Trophoblast cell (in vitro differentiated cells and primary cell): ENCODE results near the gene AHNAK.
A peak's percentile ranks its signal among the peaks of the same experiment; 100 is the strongest.

Experiments
- DNase-seq, 2 donors: peaks; one replicate each; pipeline ENCODE4 v3.0.0-alpha.2; 2016
- H2AFZ ChIP-seq: 2 replicates; pipeline ENCODE4 v1.6.1; 2013; ENCODE audit warnings: low read length, moderate library complexity, mild to moderate bottlenecking; ENCODE audit not compliant: insufficient read depth, poor library complexity
- H2AK5ac ChIP-seq: 2 replicates; pipeline ENCODE4 v1.6.1; 2013; ENCODE audit warnings: mild to moderate bottlenecking, low read length
- H2BK120ac ChIP-seq: 2 replicates; pipeline ENCODE4 v1.6.1; 2013; ENCODE audit warnings: low read length, mild to moderate bottlenecking, moderate library complexity; ENCODE audit not compliant: insufficient read depth, poor library complexity
- H2BK12ac ChIP-seq: 2 replicates; pipeline ENCODE4 v1.6.1; 2013; ENCODE audit warnings: mild to moderate bottlenecking, low read length, moderate library complexity
- H2BK5ac ChIP-seq: 2 replicates; pipeline ENCODE4 v1.6.1; 2013; ENCODE audit warnings: low read length, low read depth, moderate library complexity, mild to moderate bottlenecking; ENCODE audit not compliant: poor library complexity
- H3K14ac ChIP-seq: 2 replicates; pipeline ENCODE4 v1.6.1; 2013; ENCODE audit warnings: mild to moderate bottlenecking, low read length
- H3K18ac ChIP-seq: 2 replicates; pipeline ENCODE4 v1.6.1; 2013; ENCODE audit warnings: mild to moderate bottlenecking, low read length
- H3K23ac ChIP-seq: 2 replicates; pipeline ENCODE4 v1.6.1; 2013; ENCODE audit warnings: low read length
- H3K27ac ChIP-seq: 2 replicates; pipeline ENCODE4 v1.5.1; 2013; ENCODE audit warnings: low read depth, mild to moderate bottlenecking, inconsistent platforms, low read length, moderate library complexity
- H3K27me3 ChIP-seq: 2 replicates; pipeline ENCODE4 v1.6.1; 2013; ENCODE audit warnings: inconsistent platforms, mild to moderate bottlenecking, low read length, moderate library complexity; ENCODE audit not compliant: insufficient read depth
- H3K36me3 ChIP-seq, 2 experiments: 1 replicate in 1 of 2; 2 replicates in 1 of 2; pipeline ENCODE4 v1.6.1; 2013; ENCODE audit warnings: low read length in 2 of 2, mild to moderate bottlenecking in 2 of 2, moderate library complexity in 1 of 2; ENCODE audit not compliant: insufficient read depth in 2 of 2, control insufficient read depth in 1 of 2
- H3K4ac ChIP-seq: 2 replicates; pipeline ENCODE4 v1.6.1; 2013; ENCODE audit warnings: low read depth, mild to moderate bottlenecking, low read length, moderate library complexity
- H3K4me1 ChIP-seq, 2 experiments: 1 replicate in 1 of 2; 2 replicates in 1 of 2; pipeline ENCODE4 v1.6.1; 2013; ENCODE audit warnings: low read length in 2 of 2, mild to moderate bottlenecking in 2 of 2, moderate library complexity in 1 of 2; ENCODE audit not compliant: insufficient read depth in 2 of 2, control insufficient read depth in 1 of 2
- H3K4me2 ChIP-seq: 2 replicates; pipeline ENCODE4 v1.6.1; 2013; ENCODE audit warnings: inconsistent platforms, mild to moderate bottlenecking, low read length, moderate library complexity
- H3K4me3 ChIP-seq: 2 replicates; pipeline ENCODE4 v1.5.1; 2013; ENCODE audit warnings: mild to moderate bottlenecking, low read depth, low read length, inconsistent platforms
- H3K79me1 ChIP-seq: one replicate; pipeline ENCODE4 v1.6.1; 2013; ENCODE audit warnings: low read length
- H3K79me2 ChIP-seq: 2 replicates; pipeline ENCODE4 v1.6.1; 2013; ENCODE audit warnings: low read length, mild to moderate bottlenecking; ENCODE audit not compliant: control insufficient read depth, insufficient read depth, poor library complexity
- H3K9ac ChIP-seq: 2 replicates; pipeline ENCODE4 v1.6.1; 2013; ENCODE audit warnings: mild to moderate bottlenecking, low read length
- H3K9me3 ChIP-seq: 2 replicates; pipeline ENCODE4 v1.6.1; 2013; ENCODE audit warnings: low read depth, mild to moderate bottlenecking, control low read depth, inconsistent platforms, low read length; ENCODE audit not compliant: insufficient read depth
- H4K12ac ChIP-seq: 2 replicates; pipeline ENCODE4 v1.6.1; 2013; ENCODE audit warnings: low read depth, mild to moderate bottlenecking, low read length, moderate library complexity
- H4K8ac ChIP-seq: 2 replicates; pipeline ENCODE4 v1.6.1; 2013; ENCODE audit warnings: low read depth, mild to moderate bottlenecking, low read length, moderate library complexity
- H4K91ac ChIP-seq: one replicate; pipeline ENCODE4 v1.6.1; 2013; ENCODE audit warnings: low read depth, mild to moderate bottlenecking, low read length, moderate library complexity
- WGBS: extraction: QIAGEN DNeasy Blood & Tissue Kit; methylation state at CpG from one replicate; pipeline ENCODE4 v1.1.7; 2013; ENCODE audit warnings: missing lambda C conversion rate; ENCODE audit not compliant: insufficient read length, insufficient coverage; ENCODE audit errors: extremely low coverage; 5-methylcytosine and 5-hydroxymethylcytosine counted together

The AHNAK gene

DNA sequence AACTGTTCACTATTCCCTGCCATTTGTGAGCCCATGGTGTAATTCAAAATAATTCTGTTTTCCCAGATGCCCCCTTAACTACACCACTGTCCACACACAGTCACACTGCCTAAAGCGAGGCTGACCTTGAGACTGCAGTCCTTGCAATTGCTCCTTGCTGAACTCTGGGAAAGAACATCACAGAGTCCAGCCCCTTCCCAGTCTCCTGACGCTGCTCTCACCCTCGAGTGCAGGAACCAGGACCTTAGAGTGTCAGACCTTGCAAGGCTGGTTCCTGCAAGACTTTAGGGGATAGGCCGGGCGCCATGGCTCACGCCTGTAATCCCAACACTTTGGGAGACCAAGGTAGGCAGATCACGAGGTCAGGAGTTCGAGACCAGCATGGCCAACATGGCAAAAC lies 33.6 kb downstream of the AHNAK start:
- no CpG with 5 or more reads among the region's 8 CpGs for WGBS

DNA sequence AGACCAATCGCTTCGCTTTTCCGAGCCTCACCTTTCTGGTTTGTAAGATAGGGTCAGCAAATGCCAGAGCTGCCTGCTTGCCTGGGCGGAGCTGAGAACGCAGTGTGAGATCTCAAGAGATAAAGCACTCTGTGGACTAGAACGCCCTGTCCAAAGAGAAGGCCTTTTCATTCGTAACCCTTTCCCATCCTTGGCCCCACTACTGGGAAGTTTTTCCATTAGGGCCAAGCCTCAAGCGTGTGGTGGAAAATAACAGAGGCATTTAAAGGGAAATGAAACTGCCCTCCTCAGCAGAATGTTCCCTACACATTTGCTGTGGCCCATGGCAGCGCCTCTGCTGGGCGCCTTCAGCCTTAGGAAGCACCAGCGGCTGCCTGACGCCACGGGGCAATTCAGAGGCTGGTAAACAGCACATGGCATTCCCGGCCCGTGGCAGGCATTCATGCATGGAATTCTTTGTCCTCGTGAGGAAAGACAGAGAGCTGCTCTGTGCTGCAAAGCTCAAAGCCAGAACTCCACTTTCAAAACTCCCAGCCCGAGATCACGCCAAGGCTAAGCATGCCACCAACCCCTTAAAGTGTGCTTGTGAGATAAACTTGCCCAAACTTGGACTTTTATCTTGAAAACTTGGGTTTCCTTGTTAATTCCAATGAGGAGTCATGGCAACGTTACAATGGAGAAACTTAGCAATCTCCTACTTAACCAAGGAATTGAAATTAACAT lies 38.1 kb downstream of the AHNAK start:
- no peaks in the 10 kb centered on the region for H3K36me3 ChIP-seq
- H3K79me1 ChIP-seq, result peaks cover 38% of the 10 kb centered on the region
- H3K23ac ChIP-seq, result no peak overlapping the region
- H2BK120ac ChIP-seq, result peak overlapping the region; percentile 64
- peak overlapping the region; percentile 29 for H4K91ac ChIP-seq
- H3K27me3 ChIP-seq, result no peaks in the 10 kb centered on the region
- peaks cover 18 to 28% of the 10 kb centered on the region in 2 experiments for H3K4me1 ChIP-seq
- no peaks in the 10 kb centered on the region for H3K9me3 ChIP-seq
- H3K4me3 ChIP-seq, result no peak overlapping the region
- H2BK5ac ChIP-seq, result peak overlapping the region; percentile 73
- DNase-seq, result peak; percentile 96 to 97
- no peak overlapping the region for H3K9ac ChIP-seq
- no peak overlapping the region for H4K8ac ChIP-seq
- peaks cover 4% of the 10 kb centered on the region for H3K79me2 ChIP-seq
- no CpG with 5 or more reads among the region's 19 CpGs for WGBS
- H4K12ac ChIP-seq, result no peak overlapping the region
- H3K4me2 ChIP-seq, result peak overlapping the region; percentile 21
- no peak overlapping the region for H2AFZ ChIP-seq
- H2AK5ac ChIP-seq, result no peak overlapping the region
- peak overlapping the region; percentile 3 for H2BK12ac ChIP-seq
- H3K14ac ChIP-seq, result peak overlapping the region; percentile 35
- peak overlapping the region; percentile 80 for H3K27ac ChIP-seq
- no peak overlapping the region for H3K4ac ChIP-seq
- H3K18ac ChIP-seq, result no peak overlapping the region

More for the DNA sequence above, 33.6 kb downstream of the AHNAK start:
- H3K23ac ChIP-seq, result no peak overlapping the region
- H3K27ac ChIP-seq, result no peak overlapping the region
- H2BK5ac ChIP-seq, result no peak overlapping the region
- H2BK120ac ChIP-seq, result no peak overlapping the region
- no peak overlapping the region for H3K14ac ChIP-seq
- H4K91ac ChIP-seq, result no peak overlapping the region
- H2AK5ac ChIP-seq, result no peak overlapping the region
- peaks cover 27 to 34% of the 10 kb centered on the region in 2 experiments for H3K36me3 ChIP-seq
- no peak overlapping the region for H3K18ac ChIP-seq
- H2AFZ ChIP-seq, result no peak overlapping the region
- H4K12ac ChIP-seq, result no peak overlapping the region
- DNase-seq, result no peak
- H3K79me2 ChIP-seq, result no peaks in the 10 kb centered on the region
- peaks cover 2% of the 10 kb centered on the region for H3K9me3 ChIP-seq
- peaks cover 3 to 9% of the 10 kb centered on the region in 2 experiments for H3K4me1 ChIP-seq
- H3K27me3 ChIP-seq, result no peaks in the 10 kb centered on the region
- no peak overlapping the region for H3K4me2 ChIP-seq
- peaks cover 11% of the 10 kb centered on the region for H3K79me1 ChIP-seq
- H3K9ac ChIP-seq, result no peak overlapping the region
- H3K4ac ChIP-seq, result no peak overlapping the region
- H4K8ac ChIP-seq, result no peak overlapping the region
- H3K4me3 ChIP-seq, result no peak overlapping the region
- no peak overlapping the region for H2BK12ac ChIP-seq

GRCh38 chr11:62507125-62507422 lies 39.5 kb downstream of the AHNAK start:
- H3K4me1 ChIP-seq, result peaks cover 18 to 34% of the 10 kb centered on the region in 2 experiments
- H4K91ac ChIP-seq, result peak overlapping the region; percentile 95
- peak overlapping the region; percentile 84 for H3K27ac ChIP-seq
- H3K9me3 ChIP-seq, result no peaks in the 10 kb centered on the region
- H3K79me2 ChIP-seq, result peaks cover 4% of the 10 kb centered on the region
- no peaks in the 10 kb centered on the region for H3K36me3 ChIP-seq
- H4K12ac ChIP-seq, result no peak overlapping the region
- peak overlapping the region; percentile 75 for H3K4ac ChIP-seq
- WGBS, result no CpG with 5 or more reads among the region's 1 CpG
- no peaks in the 10 kb centered on the region for H3K27me3 ChIP-seq
- peak overlapping the region; percentile 58 for H2AK5ac ChIP-seq
- H2AFZ ChIP-seq, result no peak overlapping the region
- H3K18ac ChIP-seq, result peak overlapping the region; percentile 48
- H4K8ac ChIP-seq, result peak overlapping the region; percentile 49
- DNase-seq, result no peak
- H3K23ac ChIP-seq, result no peak overlapping the region
- H3K4me3 ChIP-seq, result no peak overlapping the region
- peaks cover 39% of the 10 kb centered on the region for H3K79me1 ChIP-seq
- peak overlapping the region; percentile 98 for H2BK120ac ChIP-seq
- peak overlapping the region; percentile 86 for H2BK12ac ChIP-seq
- peak overlapping the region; percentile 86 for H3K14ac ChIP-seq
- H3K4me2 ChIP-seq, result no peak overlapping the region
- H2BK5ac ChIP-seq, result peak overlapping the region; percentile 92
- no peak overlapping the region for H3K9ac ChIP-seq

- H3K27me3 ChIP-seq, result no peaks in the 10 kb centered on the region
- H3K23ac ChIP-seq, result no peak overlapping the region
- peak overlapping the region; percentile 74 for H2AFZ ChIP-seq
- peak overlapping the region; percentile 95 for H4K91ac ChIP-seq
- no peaks in the 10 kb centered on the region for H3K36me3 ChIP-seq
- DNase-seq, result no peak
- peak overlapping the region; percentile 84 for H3K18ac ChIP-seq
- H3K79me2 ChIP-seq, result peaks cover 6% of the 10 kb centered on the region
- no CpG with 5 or more reads among the region's 10 CpGs for WGBS
- H3K9ac ChIP-seq, result peak overlapping the region; percentile 65
- H2BK5ac ChIP-seq, result peak overlapping the region; percentile 92
- peak overlapping the region; percentile 22 for H4K12ac ChIP-seq
- H3K4me3 ChIP-seq, result no peak overlapping the region
- H3K9me3 ChIP-seq, result no peaks in the 10 kb centered on the region
- H3K4me1 ChIP-seq, result peaks cover 21 to 34% of the 10 kb centered on the region in 2 experiments
- peak overlapping the region; percentile 75 for H3K4ac ChIP-seq
- peak overlapping the region; percentile 87 for H2AK5ac ChIP-seq
- H3K27ac ChIP-seq, result peak overlapping the region; percentile 84
- H2BK120ac ChIP-seq, result peak overlapping the region; percentile 98
- peak overlapping the region; percentile 11 for H3K4me2 ChIP-seq
- H3K79me1 ChIP-seq, result peaks cover 44% of the 10 kb centered on the region
- H2BK12ac ChIP-seq, result peak overlapping the region; percentile 86
- peak overlapping the region; percentile 49 for H4K8ac ChIP-seq
- H3K14ac ChIP-seq, result peak overlapping the region; percentile 91
Observed at GRCh38 chr11:62506413-62507124, 40.0 kb downstream of the AHNAK start.
